Progenitor cell of endocrine pancreas (in vitro differentiated cells): ENCODE data around the gene EVA1A. TPM values are rescaled to one million over a fixed set of nuclear protein-coding genes. Genes with fewer than 3 reads are reported as not detected.

Source experiments
- DNase-seq: peaks from one replicate; pipeline ENCODE4 v3.0.0; 2021; ENCODE audit warnings: low spot score; ENCODE audit not compliant: unreplicated experiment
- H3K27ac Mint-ChIP-seq: 2 replicates; pipeline ENCODE4 v1.8.0; 2021; ENCODE audit warnings: mild to moderate bottlenecking, moderate library complexity, mixed read lengths
- H3K27me3 Mint-ChIP-seq: 2 replicates; pipeline ENCODE4 v1.8.0; 2021; ENCODE audit warnings: mixed read lengths
- H3K36me3 Mint-ChIP-seq: 2 replicates; pipeline ENCODE4 v1.8.0; 2022; ENCODE audit warnings: mixed read lengths; ENCODE audit not compliant: insufficient read depth
- H3K4me1 Mint-ChIP-seq: 2 replicates; pipeline ENCODE4 v1.8.0; 2021; ENCODE audit warnings: low read depth, mixed read lengths
- H3K4me3 Mint-ChIP-seq: 2 replicates; pipeline ENCODE4 v1.8.0; 2021; ENCODE audit warnings: low read depth, mild to moderate bottlenecking, moderate library complexity, mixed read lengths
- H3K9me3 Mint-ChIP-seq: 2 replicates; pipeline ENCODE4 v1.8.0; 2021; ENCODE audit warnings: low read depth, mixed read lengths
- CTCF ChIP-seq: fragments of 200-600 bp; sonication (generic); IDR thresholded peaks from one replicate; pipeline ENCODE4 v1.5.0; 2021; ENCODE audit warnings: antibody characterized with exemption, mild to moderate bottlenecking; ENCODE audit not compliant: unreplicated experiment
- total RNA-seq: library from RNA; stranded (reverse); gene quantifications from 2 replicates; pipeline ENCODE4 v1.2.1, GENCODE V29; 2021

EVA1A gene
- total RNA-seq, 1 donor from 2014 or later: 10.9 TPM

- Mint-ChIP-seq H3K27ac (no peak overlapping the region), H3K27me3 (no peaks in the 10 kb centered on the region), H3K36me3 (peaks cover 15% of the 10 kb centered on the region), H3K4me1 (no peaks in the 10 kb centered on the region), H3K9me3 (peaks cover 4% of the 10 kb centered on the region), H3K4me3 (no peak overlapping the region)
- DNase-seq: no peak
- TF ChIP-seq CTCF: no peak
Observed at GRCh38 chr2:75545922-75546321, 14.8 kb downstream of the EVA1A start.

- Mint-ChIP-seq H3K4me1 (no peaks in the 10 kb centered on the region), H3K36me3 (peaks cover 17% of the 10 kb centered on the region), H3K4me3 (no peak overlapping the region), H3K27ac (no peak overlapping the region), H3K9me3 (peaks cover 4% of the 10 kb centered on the region), H3K27me3 (no peaks in the 10 kb centered on the region)
- no peak for TF ChIP-seq CTCF
- no peak for DNase-seq
Observed at GRCh38 chr2:75545387-75545786, 15.4 kb downstream of the EVA1A start.

GRCh38 chr2:75543446-75543845 lies 17.3 kb downstream of the EVA1A start:
- Mint-ChIP-seq H3K27me3 (no peaks in the 10 kb centered on the region), H3K27ac (no peak overlapping the region), H3K36me3 (peaks cover 15% of the 10 kb centered on the region), H3K4me1 (no peaks in the 10 kb centered on the region), H3K9me3 (peaks cover 12% of the 10 kb centered on the region), H3K4me3 (no peak overlapping the region)
- no peak for DNase-seq
- no peak for TF ChIP-seq CTCF

- no peak overlapping the region for H3K4me3 Mint-ChIP-seq
- H3K9me3 Mint-ChIP-seq: peaks cover 17% of the 10 kb centered on the region
- no peak for DNase-seq
- no peaks in the 10 kb centered on the region for H3K27me3 Mint-ChIP-seq
- H3K4me1 Mint-ChIP-seq: no peaks in the 10 kb centered on the region
- H3K27ac Mint-ChIP-seq: no peak overlapping the region
- peaks cover 20% of the 10 kb centered on the region for H3K36me3 Mint-ChIP-seq
- TF ChIP-seq CTCF: no peak
Observed at GRCh38 chr2:75541430-75541829, 19.3 kb downstream of the EVA1A start.

GRCh38 chr2:75540994-75541393 lies 19.7 kb downstream of the EVA1A start:
- no peak for DNase-seq
- Mint-ChIP-seq H3K27me3 (no peaks in the 10 kb centered on the region), H3K27ac (no peak overlapping the region), H3K4me3 (no peak overlapping the region), H3K4me1 (no peaks in the 10 kb centered on the region), H3K36me3 (peaks cover 20% of the 10 kb centered on the region), H3K9me3 (peaks cover 17% of the 10 kb centered on the region)
- TF ChIP-seq CTCF: no peak
